RWPE2 (cell line): Measurements from ENCODE around the gene TTC39A.

Experiments
- ATAC-seq: fragments of 200-7000 bp; cut with Tn5 transposase; 3 replicates; pipeline ENCODE4 v1.9.1; 2021; ENCODE audit warnings: low read depth
- DNase-seq: peaks from one replicate; pipeline ENCODE4 v3.0.0-alpha.2; 2020; ENCODE audit warnings: low spot score
- H3K27ac ChIP-seq: fragments of 450-650 bp; 2 replicates; pipeline ENCODE4 v1.5.1; 2017; ENCODE audit warnings: mild to moderate bottlenecking; ENCODE audit not compliant: poor library complexity, severe bottlenecking
- H3K27me3 ChIP-seq: fragments of 250-450 bp; sonication (Bioruptor Pico); 2 replicates; pipeline ENCODE4 v1.5.1; 2021; ENCODE audit warnings: mild to moderate bottlenecking, moderate library complexity; ENCODE audit not compliant: insufficient read depth, poor library complexity, severe bottlenecking
- H3K36me3 ChIP-seq: fragments of 250-450 bp; sonication (Bioruptor Pico); 2 replicates; pipeline ENCODE4 v1.5.1; 2020; ENCODE audit warnings: low read depth, mild to moderate bottlenecking, moderate library complexity
- H3K4me1 ChIP-seq: fragments of 250-450 bp; sonication (Bioruptor Pico); 2 replicates; pipeline ENCODE4 v1.5.1; 2021; ENCODE audit warnings: mild to moderate bottlenecking, moderate library complexity; ENCODE audit not compliant: insufficient read depth, poor library complexity, severe bottlenecking
- H3K4me3 ChIP-seq: fragments of 250-450 bp; sonication (Bioruptor Pico); 2 replicates; pipeline ENCODE4 v1.5.1; 2021; ENCODE audit warnings: mild to moderate bottlenecking, moderate library complexity; ENCODE audit not compliant: severe bottlenecking
- H3K9me3 ChIP-seq: fragments of 250-450 bp; sonication (Bioruptor Pico); 2 replicates; pipeline ENCODE4 v1.5.1; 2021; ENCODE audit warnings: mild to moderate bottlenecking, moderate library complexity; ENCODE audit not compliant: severe bottlenecking
- TF ChIP-seq, protein P1 (sequence below): fragments of 450-650 bp; IDR thresholded peaks from one replicate; pipeline ENCODE4 v1.5.1; 2017; ENCODE audit warnings: mild to moderate bottlenecking, moderate library complexity; ENCODE audit not compliant: poor library complexity, severe bottlenecking

The TTC39A gene

GRCh38 chr1:51331206-51332100 is 1.1 kb upstream of the TTC39A start:
- TF ChIP-seq, protein P1, sequence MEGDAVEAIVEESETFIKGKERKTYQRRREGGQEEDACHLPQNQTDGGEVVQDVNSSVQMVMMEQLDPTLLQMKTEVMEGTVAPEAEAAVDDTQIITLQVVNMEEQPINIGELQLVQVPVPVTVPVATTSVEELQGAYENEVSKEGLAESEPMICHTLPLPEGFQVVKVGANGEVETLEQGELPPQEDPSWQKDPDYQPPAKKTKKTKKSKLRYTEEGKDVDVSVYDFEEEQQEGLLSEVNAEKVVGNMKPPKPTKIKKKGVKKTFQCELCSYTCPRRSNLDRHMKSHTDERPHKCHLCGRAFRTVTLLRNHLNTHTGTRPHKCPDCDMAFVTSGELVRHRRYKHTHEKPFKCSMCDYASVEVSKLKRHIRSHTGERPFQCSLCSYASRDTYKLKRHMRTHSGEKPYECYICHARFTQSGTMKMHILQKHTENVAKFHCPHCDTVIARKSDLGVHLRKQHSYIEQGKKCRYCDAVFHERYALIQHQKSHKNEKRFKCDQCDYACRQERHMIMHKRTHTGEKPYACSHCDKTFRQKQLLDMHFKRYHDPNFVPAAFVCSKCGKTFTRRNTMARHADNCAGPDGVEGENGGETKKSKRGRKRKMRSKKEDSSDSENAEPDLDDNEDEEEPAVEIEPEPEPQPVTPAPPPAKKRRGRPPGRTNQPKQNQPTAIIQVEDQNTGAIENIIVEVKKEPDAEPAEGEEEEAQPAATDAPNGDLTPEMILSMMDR = no peak
- H3K4me3 ChIP-seq = no peak overlapping the region
- no peaks in the 10 kb centered on the region for H3K36me3 ChIP-seq
- no peaks in the 10 kb centered on the region for H3K9me3 ChIP-seq
- no peak overlapping the region for H3K27ac ChIP-seq
- ATAC-seq = no peak; the same call in 2 of the 3 replicates
- H3K4me1 ChIP-seq = no peaks in the 10 kb centered on the region
- no peaks in the 10 kb centered on the region for H3K27me3 ChIP-seq
- no peak for DNase-seq

- peak overlapping the region; percentile 38 for H3K4me3 ChIP-seq
- no peaks in the 10 kb centered on the region for H3K27me3 ChIP-seq
- TF ChIP-seq, protein P1 = no peak
- no peak overlapping the region for H3K27ac ChIP-seq
- no peaks in the 10 kb centered on the region for H3K9me3 ChIP-seq
- H3K36me3 ChIP-seq = no peaks in the 10 kb centered on the region
- ATAC-seq (no peak), DNase-seq (no peak)
- no peaks in the 10 kb centered on the region for H3K4me1 ChIP-seq
These were observed 678 bp downstream of the TTC39A start for GRCh38 chr1:51329443-51330325.

GRCh38 chr1:51328926-51329325 is 1.4 kb downstream of the TTC39A start:
- TF ChIP-seq, protein P1 = no peak
- no peak overlapping the region for H3K27ac ChIP-seq
- DNase-seq (no peak), ATAC-seq (no peak)
- no peaks in the 10 kb centered on the region for H3K4me1 ChIP-seq
- H3K4me3 ChIP-seq = no peak overlapping the region
- no peaks in the 10 kb centered on the region for H3K9me3 ChIP-seq
- no peaks in the 10 kb centered on the region for H3K36me3 ChIP-seq
- no peaks in the 10 kb centered on the region for H3K27me3 ChIP-seq

GRCh38 chr1:51328279-51328678 is 2.1 kb downstream of the TTC39A start:
- Histone ChIP-seq H3K4me1 (no peaks in the 10 kb centered on the region), H3K9me3 (no peaks in the 10 kb centered on the region), H3K36me3 (no peaks in the 10 kb centered on the region), H3K27ac (no peak overlapping the region), H3K4me3 (no peak overlapping the region), H3K27me3 (no peaks in the 10 kb centered on the region)
- no peak for DNase-seq
- TF ChIP-seq, protein P1 = no peak
- no peak for ATAC-seq
